HEK293 (cell line): ENCODE data around the gene PRPF18.

Experiments used
- CTCF ChIA-PET: fragments of 350-600 bp; formaldehyde crosslinking; extraction: SDS; loops from one replicate; lab custom pipeline; 2021; ENCODE audit warnings: antibody characterized with exemption; lab: Yijun Ruan, JAX
- POLR2A ChIA-PET: fragments of 300-600 bp; formaldehyde crosslinking; extraction: SDS; loops from one replicate; lab custom pipeline; 2020; ENCODE audit warnings: antibody characterized with exemption, inconsistent platforms; lab: Yijun Ruan, JAX
- H3K27ac ChIP-seq: fragments of 200-500 bp; sonication (Bioruptor generic); 2 replicates; pipeline ENCODE4 v1.5.1; 2014; ENCODE audit warnings: low read depth, low read length, control low read depth, inconsistent platforms; ENCODE audit errors: extremely low read depth
- H3K36me3 ChIP-seq, 2 experiments: fragments of 200-500 bp in 1 of 2; sonication (Bioruptor generic) in 1 of 2; 1 replicate in 1 of 2; 2 replicates in 1 of 2; pipeline ENCODE4 v1.5.1; 2014 to 2017; ENCODE audit warnings: inconsistent platforms in 2 of 2, low read length in 2 of 2; ENCODE audit not compliant: control insufficient read depth in 2 of 2, insufficient read depth in 1 of 2
- H3K4me1 ChIP-seq: fragments of 200-500 bp; sonication (Bioruptor generic); 2 replicates; pipeline ENCODE4 v1.5.1; 2014; ENCODE audit warnings: mild to moderate bottlenecking, low read length, inconsistent platforms; ENCODE audit not compliant: control insufficient read depth, insufficient read depth
- H3K4me3 ChIP-seq: 2 replicates; pipeline ENCODE4 v1.5.1; 2011; ENCODE audit warnings: low read depth, mild to moderate bottlenecking, control low read depth, low read length, moderate library complexity
- H3K9me3 ChIP-seq: fragments of 200-500 bp; sonication (Bioruptor generic); 2 replicates; pipeline ENCODE4 v1.5.1; 2014; ENCODE audit warnings: low read depth, low read length, inconsistent platforms; ENCODE audit not compliant: control insufficient read depth, insufficient read depth
- FEZF1 ChIP-seq: fragments of 450-650 bp; formaldehyde crosslinking; IDR thresholded peaks from 2 replicates; pipeline ENCODE4 v1.5.1; 2016; ENCODE audit warnings: missing biosample characterization, missing genetic modification characterization
- GLIS1 ChIP-seq: fragments of 450-650 bp; formaldehyde crosslinking; IDR thresholded peaks from 2 replicates; pipeline ENCODE4 v1.5.1; 2016; ENCODE audit warnings: missing biosample characterization, missing genetic modification characterization
- HOXC10 ChIP-seq: sonication (generic); formaldehyde crosslinking; IDR thresholded peaks from 2 replicates; pipeline ENCODE4 v1.8.1; 2023; ENCODE audit warnings: mild to moderate bottlenecking, missing genetic modification reagents
- KLF1 ChIP-seq: fragments of 450-650 bp; formaldehyde crosslinking; IDR thresholded peaks from 2 replicates; pipeline ENCODE4 v1.5.1; 2016; ENCODE audit warnings: missing biosample characterization, missing genetic modification characterization
- KLF10 ChIP-seq: fragments of 450-650 bp; IDR thresholded peaks from 2 replicates; pipeline ENCODE4 v1.5.1; 2018; ENCODE audit warnings: missing biosample characterization, mild to moderate bottlenecking, missing genetic modification characterization
- KLF8 ChIP-seq: fragments of 450-650 bp; formaldehyde crosslinking; IDR thresholded peaks from 2 replicates; pipeline ENCODE4 v1.5.1; 2016; ENCODE audit warnings: missing biosample characterization, missing genetic modification characterization
- MZF1 ChIP-seq: fragments of 450-650 bp; formaldehyde crosslinking; IDR thresholded peaks from 2 replicates; pipeline ENCODE4 v1.5.1; 2017; ENCODE audit warnings: missing biosample characterization, missing genetic modification characterization, borderline replicate concordance
- PATZ1 ChIP-seq: fragments of 450-650 bp; formaldehyde crosslinking; IDR thresholded peaks from 2 replicates; pipeline ENCODE4 v1.5.1; 2016; ENCODE audit warnings: missing biosample characterization, missing genetic modification characterization
- SP2 ChIP-seq: fragments of 450-650 bp; formaldehyde crosslinking; IDR thresholded peaks from 2 replicates; pipeline ENCODE4 v1.5.1; 2016; ENCODE audit warnings: missing biosample characterization, missing genetic modification characterization
- WT1 ChIP-seq: fragments of 450-650 bp; formaldehyde crosslinking; IDR thresholded peaks from 2 replicates; pipeline ENCODE4 v1.5.1; 2016; ENCODE audit warnings: missing biosample characterization, missing genetic modification characterization
- ZIC2 ChIP-seq: fragments of 450-650 bp; formaldehyde crosslinking; IDR thresholded peaks from 2 replicates; pipeline ENCODE4 v1.5.1; 2016; ENCODE audit warnings: missing biosample characterization, missing genetic modification characterization
- ZNF175 ChIP-seq: fragments of 450-650 bp; formaldehyde crosslinking; IDR thresholded peaks from 2 replicates; pipeline ENCODE4 v1.5.1; 2016; ENCODE audit warnings: missing biosample characterization, missing genetic modification characterization
- ZNF223 ChIP-seq: fragments of 450-650 bp; formaldehyde crosslinking; IDR thresholded peaks from 2 replicates; pipeline ENCODE4 v1.5.1; 2016; ENCODE audit warnings: missing biosample characterization, missing genetic modification characterization
- ZNF23 ChIP-seq: fragments of 450-650 bp; formaldehyde crosslinking; IDR thresholded peaks from 2 replicates; pipeline ENCODE4 v1.5.1; 2016; ENCODE audit warnings: missing biosample characterization, missing genetic modification characterization, borderline replicate concordance
- ZNF24 ChIP-seq: fragments of 450-650 bp; formaldehyde crosslinking; IDR thresholded peaks from 2 replicates; pipeline ENCODE4 v1.5.1; 2016; ENCODE audit warnings: missing biosample characterization, missing genetic modification characterization
- ZNF266 ChIP-seq: fragments of 450-650 bp; formaldehyde crosslinking; IDR thresholded peaks from 2 replicates; pipeline ENCODE4 v1.5.1; 2016; ENCODE audit warnings: missing biosample characterization, missing genetic modification characterization, low read depth
- ZNF274 ChIP-seq, 2 experiments: fragments of 200-500 bp in 1 of 2; fragments of 450-650 bp in 1 of 2; sonication (Bioruptor generic) in 1 of 2; formaldehyde crosslinking in 1 of 2; IDR thresholded peaks; 2 replicates each; pipeline versions ENCODE4 v1.5.1 to v1.6.1; 2014 to 2016; ENCODE audit warnings: borderline replicate concordance in 1 of 2, inconsistent platforms in 1 of 2, low read length in 1 of 2, missing biosample characterization in 1 of 2, missing genetic modification characterization in 1 of 2
- ZNF324 ChIP-seq: fragments of 450-650 bp; formaldehyde crosslinking; IDR thresholded peaks from 2 replicates; pipeline ENCODE4 v1.5.1; 2016; ENCODE audit warnings: missing biosample characterization, missing genetic modification characterization
- ZNF341 ChIP-seq: fragments of 450-650 bp; formaldehyde crosslinking; IDR thresholded peaks from 2 replicates; pipeline ENCODE4; 2016; ENCODE audit warnings: low read depth, missing biosample characterization, missing genetic modification characterization
- ZNF391 ChIP-seq: fragments of 450-650 bp; formaldehyde crosslinking; IDR thresholded peaks from 2 replicates; pipeline ENCODE4 v1.5.1; 2016; ENCODE audit warnings: low read depth, missing biosample characterization, missing genetic modification characterization, borderline replicate concordance
- ZNF48 ChIP-seq: fragments of 450-650 bp; formaldehyde crosslinking; IDR thresholded peaks from 2 replicates; pipeline ENCODE4 v1.5.1; 2016; ENCODE audit warnings: missing biosample characterization, missing genetic modification characterization
- ZNF514 ChIP-seq: fragments of 450-650 bp; formaldehyde crosslinking; IDR thresholded peaks from 2 replicates; pipeline ENCODE4 v1.5.1; 2016; ENCODE audit warnings: missing biosample characterization, missing genetic modification characterization
- ZNF529 ChIP-seq: fragments of 450-650 bp; formaldehyde crosslinking; IDR thresholded peaks from 2 replicates; pipeline ENCODE4 v1.5.1; 2017; ENCODE audit warnings: missing genetic modification characterization, missing biosample characterization; ENCODE audit not compliant: insufficient replicate concordance
- ZNF555 ChIP-seq: fragments of 450-650 bp; formaldehyde crosslinking; conservative IDR thresholded peaks from 2 replicates; pipeline ENCODE4 v1.5.1; 2017; ENCODE audit warnings: missing biosample characterization, mild to moderate bottlenecking, missing genetic modification characterization, inconsistent platforms
- ZNF571 ChIP-seq: fragments of 450-650 bp; formaldehyde crosslinking; IDR thresholded peaks from 2 replicates; pipeline ENCODE4 v1.5.0; 2017; ENCODE audit warnings: missing biosample characterization, missing genetic modification characterization
- ZNF654 ChIP-seq: fragments of 450-650 bp; formaldehyde crosslinking; IDR thresholded peaks from 2 replicates; pipeline ENCODE4 v1.5.1; 2016; ENCODE audit warnings: low read depth, missing biosample characterization, missing genetic modification characterization
- ZNF701 ChIP-seq: fragments of 450-650 bp; formaldehyde crosslinking; IDR thresholded peaks from 2 replicates; pipeline ENCODE4 v1.5.1; 2016; ENCODE audit warnings: missing biosample characterization, missing genetic modification characterization
- ZXDB ChIP-seq: fragments of 450-650 bp; formaldehyde crosslinking; IDR thresholded peaks from 2 replicates; pipeline ENCODE4 v1.5.1; 2016; ENCODE audit warnings: missing biosample characterization, missing genetic modification characterization

PRPF18 gene

DNA sequence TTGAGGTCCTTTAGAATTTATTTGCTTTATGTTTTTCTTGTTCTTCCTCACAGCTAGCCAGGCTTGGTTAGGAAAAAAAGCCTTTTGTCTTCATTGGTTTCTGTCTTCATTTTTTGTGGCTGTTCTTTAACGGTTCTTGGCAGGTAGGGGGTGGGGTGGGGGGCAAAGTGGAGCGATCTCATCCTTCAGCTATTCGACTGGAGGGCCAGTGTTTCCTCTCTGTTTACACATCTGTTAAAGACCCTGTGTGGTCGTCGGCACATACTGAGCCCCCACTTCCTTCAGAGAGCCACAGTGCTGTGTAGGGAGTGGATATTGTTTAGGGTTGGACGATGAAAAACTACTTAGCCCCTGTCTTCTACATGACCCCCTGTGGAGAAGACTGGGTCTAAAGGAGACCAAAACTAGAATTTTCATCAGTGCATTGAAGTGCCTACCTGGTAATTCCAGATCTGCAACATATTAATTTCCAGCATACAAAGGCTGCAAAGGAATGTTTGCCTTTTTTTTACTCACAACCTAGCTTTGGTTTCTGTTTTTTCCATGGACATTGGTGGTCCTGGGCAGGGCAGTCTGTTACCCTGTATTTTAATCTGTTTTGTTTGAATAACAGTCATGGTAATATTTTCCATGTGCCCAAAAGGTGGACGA is 29.0 kb downstream of the PRPF18 start:
- no peak overlapping the region for H3K4me3 ChIP-seq
- H3K4me1 ChIP-seq = no peaks in the 10 kb centered on the region
- CTCF ChIA-PET = interaction anchor here (0.8 to 1.4 kb wide), 4 partner anchors 24 to 161 kb away, joined by 3 to 6 read pairs (median 4); no protein-coding TSS in a partner anchor

GRCh38 chr10:13617116-13617515 is 30.4 kb downstream of the PRPF18 start:
- ChIA-PET CTCF (interaction anchor here (0.6 to 1.8 kb wide), 2 partner anchors 42 to 46 kb away, joined by 3 to 5 read pairs; no protein-coding TSS in a partner anchor), POLR2A (no interaction called here)
- TF ChIP-seq MZF1 (no peak), ZNF391 (tag by site-specific recombination) (no peak), ZNF701 (no peak), ZNF324 (no peak), SP2 (no peak), ZNF24 (tag by site-specific recombination) (no peak), FEZF1 (tag by site-specific recombination) (no peak), KLF1 (tag by site-specific recombination) (no peak)
- H3K4me3 ChIP-seq = no peak overlapping the region
- no peaks in the 10 kb centered on the region for H3K9me3 ChIP-seq
- peaks cover 20 to 50% of the 10 kb centered on the region in 2 experiments for H3K36me3 ChIP-seq
- H3K27ac ChIP-seq = no peak overlapping the region
- no peaks in the 10 kb centered on the region for H3K4me1 ChIP-seq

More for the DNA sequence above, 29.0 kb downstream of the PRPF18 start:
- Histone ChIP-seq H3K9me3 (no peaks in the 10 kb centered on the region), H3K27ac (no peak overlapping the region), H3K36me3 (peaks cover 26 to 47% of the 10 kb centered on the region in 2 experiments)
- POLR2A ChIA-PET = no interaction called here
- TF ChIP-seq GLIS1 (peak; percentile 96), ZNF341 (tag by site-specific recombination) (no peak), ZIC2 (tag by site-specific recombination) (peak; percentile 56), KLF10 (tag by site-specific recombination) (no peak)

- peaks cover 11 to 44% of the 10 kb centered on the region in 2 experiments for H3K36me3 ChIP-seq
- peaks cover 3% of the 10 kb centered on the region; the same call in 1 of the 2 replicates for H3K4me1 ChIP-seq
- TF ChIP-seq ZNF175 (tag by site-specific recombination) (no peak), KLF8 (no peak), ZNF555 (tag by site-specific recombination) (no peak), ZNF23 (tag by site-specific recombination) (no peak), ZNF514 (tag by site-specific recombination) (no peak), ZNF48 (tag by site-specific recombination) (no peak), HOXC10 (CRISPR knock-in tag) (no peak), ZNF274 (IDR thresholded peaks at IDR 0.05; ENCODE audit: low read length) (no peak), ZNF274 (tag by site-specific recombination; IDR thresholded peaks at IDR 0.05; ENCODE audit: borderline replicate concordance) (no peak), ZNF324 (no peak), ZNF654 (tag by site-specific recombination) (no peak), WT1 (tag by site-specific recombination) (no peak), ZXDB (tag by site-specific recombination) (no peak), ZNF266 (tag by site-specific recombination) (no peak), PATZ1 (tag by site-specific recombination) (no peak), ZNF529 (no peak), ZNF571 (tag by site-specific recombination) (no peak), ZNF223 (tag by site-specific recombination) (no peak)
- no peak overlapping the region for H3K27ac ChIP-seq
- ChIA-PET POLR2A (no interaction called here), CTCF (interaction anchor here (1.4 to 1.6 kb wide), 2 partner anchors 9 to 18 kb away, joined by 5 to 7 read pairs; no protein-coding TSS in a partner anchor)
- no peaks in the 10 kb centered on the region for H3K9me3 ChIP-seq
- H3K4me3 ChIP-seq = no peak overlapping the region
Measured at GRCh38 chr10:13621931-13622330, 35.2 kb downstream of the PRPF18 start.
